ENCODE measurements around the gene EPB41L4A. TPM values are rescaled to one million over a fixed set of nuclear protein-coding genes. Genes with fewer than 3 reads are reported as not detected.

Gene EPB41L4A
- total RNA-seq, 1 donor from 2014 or later = not detected

DNA sequence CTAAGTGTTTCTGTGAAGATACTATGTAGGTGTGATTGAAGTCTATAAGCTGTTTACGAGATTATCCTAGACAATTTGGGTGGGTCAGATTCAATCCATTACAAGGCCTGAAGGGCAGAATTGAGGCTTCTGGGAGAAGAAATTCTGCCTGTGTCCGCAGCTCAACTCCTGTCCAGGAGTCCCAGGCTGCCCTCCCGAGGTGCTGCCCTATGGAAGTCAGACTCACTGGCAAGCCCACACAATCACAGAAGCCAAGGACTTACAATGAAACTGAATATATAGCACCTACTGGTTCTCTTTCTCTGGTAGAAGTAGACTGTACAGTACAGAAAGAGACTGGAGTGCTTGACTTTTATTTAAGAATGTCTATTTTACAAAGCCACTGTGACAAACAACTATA, 74.5 kb downstream of the EPB41L4A start:
- intact Hi-C loops (cut with micrococcal nuclease) = no loop called here
- Mint-ChIP-seq H3K9me3 (no peaks in the 10 kb centered on the region), H3K4me1 (ENCODE audit: low read depth) (no peaks in the 10 kb centered on the region), H3K4me3 (no peak overlapping the region), H3K36me3 (ENCODE audit: low read depth) (no peaks in the 10 kb centered on the region), H3K27ac (no peak overlapping the region), H3K27me3 (ENCODE audit: insufficient read depth) (no peaks in the 10 kb centered on the region)
- DNase-seq (ENCODE audit: low spot score) = no peak

GRCh38 chr5:112342389-112342788, 76.7 kb downstream of the EPB41L4A start:
- no peak for DNase-seq (ENCODE audit: low spot score)
- no peak overlapping the region for H3K4me3 Mint-ChIP-seq
- H3K4me1 Mint-ChIP-seq (ENCODE audit: low read depth) = no peaks in the 10 kb centered on the region
- H3K27ac Mint-ChIP-seq = no peak overlapping the region
- no peaks in the 10 kb centered on the region for H3K36me3 Mint-ChIP-seq (ENCODE audit: low read depth)
- H3K9me3 Mint-ChIP-seq = no peaks in the 10 kb centered on the region
- no peaks in the 10 kb centered on the region for H3K27me3 Mint-ChIP-seq (ENCODE audit: insufficient read depth)
- intact Hi-C loops (cut with micrococcal nuclease) = no loop called here

GRCh38 chr5:112339761-112340160, 79.3 kb downstream of the EPB41L4A start:
- no peak overlapping the region for H3K27ac Mint-ChIP-seq
- no peaks in the 10 kb centered on the region for H3K27me3 Mint-ChIP-seq (ENCODE audit: insufficient read depth)
- DNase-seq (ENCODE audit: low spot score) = no peak
- intact Hi-C loops (cut with micrococcal nuclease) = no loop called here
- no peaks in the 10 kb centered on the region for H3K36me3 Mint-ChIP-seq (ENCODE audit: low read depth)
- no peaks in the 10 kb centered on the region for H3K4me1 Mint-ChIP-seq (ENCODE audit: low read depth)
- H3K9me3 Mint-ChIP-seq = no peaks in the 10 kb centered on the region
- H3K4me3 Mint-ChIP-seq = no peak overlapping the region

DNA sequence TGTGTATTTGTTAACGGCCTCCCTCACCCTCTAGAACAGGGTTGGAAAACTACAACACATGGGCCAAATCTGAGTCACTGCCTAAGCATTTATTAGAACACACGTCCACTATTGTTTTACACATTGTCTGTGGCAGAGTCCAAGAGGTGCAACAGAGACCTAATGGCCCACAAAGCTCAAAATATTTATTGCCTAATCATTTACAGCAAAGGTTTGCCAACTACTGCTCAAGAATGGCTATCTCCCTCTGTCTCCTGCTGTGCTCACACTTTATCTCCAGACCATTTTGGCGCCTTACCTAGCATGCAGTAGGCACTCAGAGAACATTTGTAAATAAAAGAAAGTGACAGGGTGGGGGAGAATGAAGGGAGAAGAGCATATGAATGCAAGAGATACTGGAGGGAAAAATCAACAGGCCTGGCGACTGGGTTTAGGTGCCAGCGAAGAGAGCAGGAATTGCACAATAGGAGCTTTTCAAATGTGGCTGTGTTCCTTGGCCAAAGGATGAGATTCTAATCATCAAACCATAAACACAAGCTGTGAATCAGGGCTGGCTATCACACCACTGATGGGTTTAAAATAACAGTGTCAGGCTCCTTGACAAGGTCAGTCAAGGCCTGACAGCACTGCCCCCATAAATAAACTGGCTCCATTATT, 80.3 kb downstream of the EPB41L4A start:
- DNase-seq (ENCODE audit: low spot score) = no peak
- H3K27me3 Mint-ChIP-seq (ENCODE audit: insufficient read depth) = no peaks in the 10 kb centered on the region
- H3K4me3 Mint-ChIP-seq = no peak overlapping the region
- no peaks in the 10 kb centered on the region for H3K9me3 Mint-ChIP-seq
- intact Hi-C loops (cut with micrococcal nuclease) = no loop called here
- no peaks in the 10 kb centered on the region for H3K4me1 Mint-ChIP-seq (ENCODE audit: low read depth)
- no peak overlapping the region for H3K27ac Mint-ChIP-seq
- no peaks in the 10 kb centered on the region for H3K36me3 Mint-ChIP-seq (ENCODE audit: low read depth)

DNA sequence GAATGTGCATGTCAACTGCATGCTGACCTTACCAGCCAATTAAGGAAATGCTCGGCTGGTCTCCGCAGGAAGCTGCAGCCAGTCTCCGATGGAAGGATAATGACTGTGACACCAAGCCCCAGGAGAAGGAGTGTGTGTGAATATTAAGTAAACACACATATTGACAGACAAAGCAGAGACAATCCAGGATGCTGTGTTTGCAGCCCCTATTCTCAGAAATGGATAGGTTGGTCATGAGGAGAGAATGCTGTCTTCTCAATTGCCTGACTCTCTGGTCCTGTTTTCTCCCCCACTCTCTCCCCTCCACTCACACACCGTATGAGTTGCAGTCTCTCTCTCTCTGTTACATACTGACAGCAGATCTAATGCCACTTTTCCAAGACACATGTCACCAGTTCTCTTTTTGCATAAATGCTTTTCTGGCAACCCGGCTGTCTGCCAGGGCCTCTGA, 85.7 kb downstream of the EPB41L4A start:
- intact Hi-C loops (cut with micrococcal nuclease) = no loop called here
- Mint-ChIP-seq H3K9me3 (no peaks in the 10 kb centered on the region), H3K36me3 (ENCODE audit: low read depth) (no peaks in the 10 kb centered on the region), H3K4me1 (ENCODE audit: low read depth) (peaks cover 6% of the 10 kb centered on the region), H3K27me3 (ENCODE audit: insufficient read depth) (peaks cover 6% of the 10 kb centered on the region), H3K27ac (no peak overlapping the region), H3K4me3 (no peak overlapping the region)
- DNase-seq (ENCODE audit: low spot score) = no peak

GRCh38 chr5:112331892-112332291, 87.2 kb downstream of the EPB41L4A start:
- intact Hi-C loops (cut with micrococcal nuclease) = no loop called here
- no peaks in the 10 kb centered on the region for H3K9me3 Mint-ChIP-seq
- no peak for DNase-seq (ENCODE audit: low spot score)

DNA sequence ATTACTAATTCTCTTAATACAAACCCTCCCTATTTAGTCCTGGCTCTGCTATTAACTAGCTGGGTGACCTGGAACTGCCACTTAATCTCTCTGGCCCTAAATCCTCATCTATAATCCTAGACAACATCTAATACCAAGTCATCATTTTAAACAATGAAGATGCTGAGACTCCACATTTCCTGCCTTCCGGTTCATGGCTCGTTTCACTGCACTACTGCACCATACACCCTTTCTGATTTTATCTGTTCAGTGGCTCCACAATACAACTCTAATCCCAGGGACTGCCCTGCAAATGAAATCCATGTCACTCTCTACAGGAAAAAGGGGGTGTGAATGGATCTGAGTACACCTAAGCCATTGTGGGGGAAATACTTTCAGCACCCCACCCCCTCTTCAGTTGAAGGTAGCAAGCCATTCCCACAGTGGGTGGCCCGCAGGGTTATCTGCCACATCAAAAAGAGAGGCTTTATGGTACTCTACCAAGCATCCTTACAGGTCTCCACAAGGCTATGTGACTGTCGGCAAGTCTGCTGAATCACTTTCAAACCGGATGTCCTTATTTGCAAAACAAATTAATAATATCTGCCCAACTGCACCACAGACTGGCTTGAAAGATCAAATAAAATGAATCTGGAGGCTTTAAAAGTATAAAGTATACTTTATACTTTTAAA, 89.5 kb downstream of the EPB41L4A start:
- DNase-seq (ENCODE audit: low spot score) = no peak
- Mint-ChIP-seq H3K9me3 (no peaks in the 10 kb centered on the region), H3K27me3 (ENCODE audit: insufficient read depth) (peaks cover 10% of the 10 kb centered on the region), H3K27ac (no peak overlapping the region), H3K4me1 (ENCODE audit: low read depth) (peaks cover 6% of the 10 kb centered on the region), H3K4me3 (no peak overlapping the region), H3K36me3 (ENCODE audit: low read depth) (no peaks in the 10 kb centered on the region)
- intact Hi-C loops (cut with micrococcal nuclease) = no loop called here

More at GRCh38 chr5:112331892-112332291, 87.2 kb downstream of the EPB41L4A start:
- H3K27ac Mint-ChIP-seq = no peak overlapping the region
- no peaks in the 10 kb centered on the region for H3K36me3 Mint-ChIP-seq (ENCODE audit: low read depth)
- no peak overlapping the region for H3K4me3 Mint-ChIP-seq
- H3K27me3 Mint-ChIP-seq (ENCODE audit: insufficient read depth) = peaks cover 7% of the 10 kb centered on the region
- H3K4me1 Mint-ChIP-seq (ENCODE audit: low read depth) = peaks cover 6% of the 10 kb centered on the region

GRCh38 chr5:112323166-112323565, 95.9 kb downstream of the EPB41L4A start:
- no peak for DNase-seq (ENCODE audit: low spot score)
- Mint-ChIP-seq H3K4me3 (no peak overlapping the region), H3K27me3 (ENCODE audit: insufficient read depth) (peaks cover 11% of the 10 kb centered on the region), H3K4me1 (ENCODE audit: low read depth) (no peaks in the 10 kb centered on the region), H3K27ac (no peak overlapping the region), H3K36me3 (ENCODE audit: low read depth) (no peaks in the 10 kb centered on the region), H3K9me3 (no peaks in the 10 kb centered on the region)
- intact Hi-C loops (cut with micrococcal nuclease) = no loop called here

GRCh38 chr5:112320408-112320807, 98.7 kb downstream of the EPB41L4A start:
- no peaks in the 10 kb centered on the region for H3K36me3 Mint-ChIP-seq (ENCODE audit: low read depth)
- peaks cover 8% of the 10 kb centered on the region for H3K27me3 Mint-ChIP-seq (ENCODE audit: insufficient read depth)
- intact Hi-C loops (cut with micrococcal nuclease) = no loop called here
- no peak overlapping the region for H3K27ac Mint-ChIP-seq
- no peak for DNase-seq (ENCODE audit: low spot score)
- H3K4me3 Mint-ChIP-seq = no peak overlapping the region
- no peaks in the 10 kb centered on the region for H3K9me3 Mint-ChIP-seq
- no peaks in the 10 kb centered on the region for H3K4me1 Mint-ChIP-seq (ENCODE audit: low read depth)

DNA sequence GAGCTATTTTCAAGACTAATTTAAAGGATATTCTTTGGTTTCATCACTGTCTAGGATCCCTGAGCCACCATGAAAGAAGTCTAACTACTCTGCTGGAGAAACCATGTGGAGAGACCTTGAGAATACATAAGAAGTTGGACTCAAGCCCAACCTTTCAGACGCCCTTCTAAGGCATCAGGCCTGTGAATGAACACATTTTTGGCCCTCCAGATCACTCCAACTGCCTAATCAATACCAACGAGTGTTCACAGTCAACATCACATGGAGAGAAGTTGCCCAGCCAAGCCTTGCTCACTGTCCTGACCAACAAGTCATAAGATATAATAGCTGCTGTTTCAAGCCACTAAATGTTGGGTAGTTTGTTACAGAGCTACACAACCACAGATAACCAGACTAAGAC, 100.7 kb downstream of the EPB41L4A start:
- H3K36me3 Mint-ChIP-seq (ENCODE audit: low read depth) = no peaks in the 10 kb centered on the region
- no peak overlapping the region for H3K4me3 Mint-ChIP-seq
- H3K27me3 Mint-ChIP-seq (ENCODE audit: insufficient read depth) = peaks cover 8% of the 10 kb centered on the region
- H3K4me1 Mint-ChIP-seq (ENCODE audit: low read depth) = no peaks in the 10 kb centered on the region
- H3K9me3 Mint-ChIP-seq = no peaks in the 10 kb centered on the region
- no peak for DNase-seq (ENCODE audit: low spot score)
- intact Hi-C loops (cut with micrococcal nuclease) = no loop called here
- H3K27ac Mint-ChIP-seq = no peak overlapping the region

DNA sequence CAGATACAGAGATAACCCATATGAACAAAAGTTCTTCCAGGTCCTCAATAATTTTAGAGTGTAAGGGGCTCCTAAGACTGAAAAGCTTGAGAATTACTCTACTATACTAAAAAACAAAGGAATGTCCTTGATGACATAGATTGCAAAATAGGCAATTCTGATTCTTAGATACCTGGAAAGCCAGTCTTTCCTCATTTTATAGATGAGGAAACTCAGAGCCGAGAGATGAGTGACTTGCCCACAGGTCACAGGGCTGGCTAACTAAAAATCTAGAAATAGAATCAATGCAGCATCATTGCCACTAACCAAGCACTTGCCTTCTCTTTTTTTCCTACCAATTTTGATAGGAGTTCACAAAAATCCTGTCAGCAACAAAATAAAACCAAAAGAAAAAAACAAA, 101.2 kb downstream of the EPB41L4A start:
- Mint-ChIP-seq H3K9me3 (no peaks in the 10 kb centered on the region), H3K4me1 (ENCODE audit: low read depth) (no peaks in the 10 kb centered on the region), H3K27me3 (ENCODE audit: insufficient read depth) (peaks cover 8% of the 10 kb centered on the region), H3K27ac (no peak overlapping the region), H3K36me3 (ENCODE audit: low read depth) (no peaks in the 10 kb centered on the region), H3K4me3 (no peak overlapping the region)
- no peak for DNase-seq (ENCODE audit: low spot score)
- intact Hi-C loops (cut with micrococcal nuclease) = no loop called here

GRCh38 chr5:112316731-112317130, 102.3 kb downstream of the EPB41L4A start:
- no peak for DNase-seq (ENCODE audit: low spot score)
- no peak overlapping the region for H3K27ac Mint-ChIP-seq
- no peaks in the 10 kb centered on the region for H3K4me1 Mint-ChIP-seq (ENCODE audit: low read depth)
- intact Hi-C loops (cut with micrococcal nuclease) = no loop called here
- no peak overlapping the region for H3K4me3 Mint-ChIP-seq
- peaks cover 6% of the 10 kb centered on the region for H3K27me3 Mint-ChIP-seq (ENCODE audit: insufficient read depth)
- H3K36me3 Mint-ChIP-seq (ENCODE audit: low read depth) = no peaks in the 10 kb centered on the region
- H3K9me3 Mint-ChIP-seq = no peaks in the 10 kb centered on the region

DNA sequence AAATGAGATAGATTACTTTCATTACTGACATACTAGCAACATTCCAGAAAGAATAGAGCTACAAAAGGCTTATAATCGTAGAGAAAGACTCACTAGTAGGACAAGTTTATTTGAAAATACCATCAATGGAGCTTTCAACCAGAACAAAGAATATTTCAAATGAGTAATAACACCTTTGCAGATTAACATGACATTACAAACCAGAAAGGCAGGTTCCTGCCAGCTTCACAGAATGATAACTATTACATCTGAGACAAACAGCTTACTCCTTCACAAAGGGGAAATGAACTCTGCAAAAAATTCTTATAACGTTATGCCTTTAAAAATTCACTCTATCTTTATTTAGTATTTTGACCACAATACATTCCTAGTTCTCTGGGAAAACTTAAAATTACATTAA, 103.1 kb downstream of the EPB41L4A start:
- intact Hi-C loops (cut with micrococcal nuclease) = no loop called here
- H3K9me3 Mint-ChIP-seq = no peaks in the 10 kb centered on the region

More for the DNA sequence above, 103.1 kb downstream of the EPB41L4A start:
- no peaks in the 10 kb centered on the region for H3K36me3 Mint-ChIP-seq (ENCODE audit: low read depth)
- peaks cover 6% of the 10 kb centered on the region for H3K27me3 Mint-ChIP-seq (ENCODE audit: insufficient read depth)
- H3K4me3 Mint-ChIP-seq = no peak overlapping the region
- no peak for DNase-seq (ENCODE audit: low spot score)
- no peak overlapping the region for H3K27ac Mint-ChIP-seq
- no peaks in the 10 kb centered on the region for H3K4me1 Mint-ChIP-seq (ENCODE audit: low read depth)
